Activated CD8-positive, alpha-beta memory T cell treated with anti-CD3 and anti-CD28 coated beads for 1 hour (primary cell): Measurements from ENCODE around the gene PCDHGA10.
A peak's percentile ranks its signal among the peaks of the same experiment; 100 is the strongest.
"Not testable (repeated sequence)": the region's sequence is repeated elsewhere in the genome, so short reads cannot be mapped to it uniquely, and the experiment has no call there.

Source experiments
- DNase-seq, 2 donors: peaks; one replicate each; pipeline ENCODE4 v3.0.0-alpha.2; 2020; ENCODE audit warnings: low read depth in 1 of 2; ENCODE audit errors: extremely low read depth in 1 of 2

PCDHGA10 gene

GRCh38 chr5:141392429-141393198, 20.2 kb upstream of the PCDHGA10 start, which contains the start of gene PCDHGA8:
TSS of gene PCDHGA8 (plus strand) at chr5:141392633. CDS start at chr5:141392814, 181 bp downstream.
- DNase-seq: no peak

GRCh38 chr5:141393267-141393666, 19.5 kb upstream of the PCDHGA10 start:
- no peak for DNase-seq

GRCh38 chr5:141394401-141395187, 18.2 kb upstream of the PCDHGA10 start:
- not testable (repeated sequence) for DNase-seq

- not testable (repeated sequence) for DNase-seq
Measured at GRCh38 chr5:141397756-141398551, 14.8 kb upstream of the PCDHGA10 start, which contains the start of gene PCDHGB5. TSS of gene PCDHGB5 (plus strand) at chr5:141397947. CDS start at chr5:141398128, 181 bp downstream.

- DNase-seq: no peak
Measured at GRCh38 chr5:141398608-141399007, 14.2 kb upstream of the PCDHGA10 start.

GRCh38 chr5:141399555-141400258, 13.1 kb upstream of the PCDHGA10 start:
- DNase-seq: no peak

GRCh38 chr5:141402553-141403243, 10.1 kb upstream of the PCDHGA10 start, which contains the start of gene PCDHGA9:
TSS of gene PCDHGA9 (plus strand) at chr5:141402778. CDS start at chr5:141402953, 175 bp downstream.
- DNase-seq: no peak

GRCh38 chr5:141403387-141403786, 9.4 kb upstream of the PCDHGA10 start:
- no peak for DNase-seq

- DNase-seq: not testable (repeated sequence)
Measured at GRCh38 chr5:141407790-141408505, 4.8 kb upstream of the PCDHGA10 start, which contains the start of gene PCDHGB6. TSS of gene PCDHGB6 (plus strand) at chr5:141408021. CDS start at chr5:141408203, 182 bp downstream.

GRCh38 chr5:141409598-141410306, 3.0 kb upstream of the PCDHGA10 start:
- DNase-seq: no peak

- DNase-seq: no peak
Measured at GRCh38 chr5:141411575-141411974, 1.2 kb upstream of the PCDHGA10 start.

- DNase-seq: no peak
Measured at GRCh38 chr5:141413540-141414069, 818 bp downstream of the PCDHGA10 start.

GRCh38 chr5:141414548-141415274, 1.9 kb downstream of the PCDHGA10 start:
- DNase-seq: not testable (repeated sequence)

GRCh38 chr5:141415275-141415618, 2.5 kb downstream of the PCDHGA10 start:
- DNase-seq: not testable (repeated sequence)

- DNase-seq: peak in 1 of 2 donors; percentile 35
Measured at GRCh38 chr5:141417494-141418172, 4.8 kb downstream of the PCDHGA10 start, which contains the start of gene PCDHGB7. TSS of gene PCDHGB7 (plus strand) at chr5:141417677. CDS start at chr5:141417860, 183 bp downstream.

- no peak for DNase-seq
Measured at GRCh38 chr5:141419074-141419880, 6.5 kb downstream of the PCDHGA10 start.
